ENCODE results near the gene CLCN7.
A peak's percentile ranks its signal among the peaks of the same experiment; 100 is the strongest.
"Not testable (repeated sequence)": the region's sequence is repeated elsewhere in the genome, so short reads cannot be mapped to it uniquely, and the experiment has no call there.

Gene CLCN7

DNA sequence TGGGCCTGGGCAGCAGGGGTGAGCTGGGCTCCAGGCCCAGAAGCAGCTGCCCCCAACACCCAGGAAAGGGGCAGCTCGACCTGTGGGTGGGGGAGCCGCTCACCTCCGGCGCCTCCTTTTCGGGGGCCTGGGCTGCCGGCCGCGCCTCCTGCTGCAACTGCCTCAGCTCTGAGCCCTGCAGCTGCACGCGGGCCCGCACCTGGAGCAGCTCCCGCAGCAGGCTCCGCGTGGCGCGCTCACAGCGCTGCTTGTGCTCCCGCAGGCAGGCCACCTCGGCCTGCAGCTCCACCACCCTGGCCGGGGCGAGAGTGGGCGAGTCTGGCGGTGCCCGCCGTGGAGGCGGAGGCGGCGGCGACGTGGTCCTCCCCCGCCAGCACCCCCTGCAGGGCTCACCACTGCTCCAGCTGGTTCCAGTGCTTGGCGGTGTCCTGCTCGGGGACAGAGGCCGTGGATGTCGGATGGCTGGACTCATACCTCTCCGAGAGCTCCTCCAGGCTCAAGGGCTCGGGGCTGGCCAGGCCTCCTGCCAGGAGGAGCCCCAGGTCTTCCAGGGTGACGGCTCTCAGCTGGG is 31.3 kb downstream of the CLCN7 start:
- no peak for DNase-seq

DNA sequence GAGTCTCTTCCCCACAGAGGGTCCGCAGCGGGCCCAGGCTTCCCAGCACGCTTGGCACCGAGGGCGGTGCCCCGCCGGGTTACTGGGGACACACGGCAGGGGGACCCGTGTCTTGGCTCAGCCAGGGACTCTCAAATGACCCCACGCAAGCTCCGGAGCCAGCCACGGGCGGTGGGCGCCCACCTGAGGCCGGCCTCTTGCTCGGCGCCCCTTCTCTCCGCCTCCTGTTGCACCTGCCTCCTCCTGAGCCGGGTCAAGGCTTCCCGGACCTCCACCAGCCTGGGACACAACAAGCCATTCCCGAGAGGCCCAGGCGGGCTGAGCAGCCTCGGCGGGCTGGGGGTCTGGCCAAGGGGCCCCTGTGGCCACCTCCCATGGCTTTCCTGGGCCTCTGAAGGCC is 32.1 kb downstream of the CLCN7 start:
- DNase-seq = no peak

DNA sequence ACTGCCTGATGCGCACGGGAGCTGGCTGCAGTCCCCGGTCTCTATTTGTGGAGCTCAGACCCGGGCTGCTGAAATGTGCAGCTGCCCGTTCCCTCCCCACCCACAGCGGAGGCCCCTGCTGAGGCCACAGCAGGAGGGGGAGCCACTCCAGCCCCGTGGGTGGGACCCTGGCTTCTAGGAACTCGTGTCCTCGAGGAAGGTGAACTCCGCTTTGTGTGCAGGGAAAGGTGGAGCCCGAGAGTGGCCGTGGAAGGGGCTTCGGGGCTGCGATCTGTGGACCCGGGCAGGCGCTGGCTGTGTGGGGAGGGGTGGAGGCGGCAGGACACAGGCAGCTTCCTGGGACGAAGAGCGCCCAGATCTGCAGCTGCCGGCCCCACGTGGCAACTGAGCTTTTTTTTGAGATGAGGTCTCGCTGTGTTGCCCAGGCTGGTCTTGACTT is 33.4 kb downstream of the CLCN7 start:
- no peak for DNase-seq

DNA sequence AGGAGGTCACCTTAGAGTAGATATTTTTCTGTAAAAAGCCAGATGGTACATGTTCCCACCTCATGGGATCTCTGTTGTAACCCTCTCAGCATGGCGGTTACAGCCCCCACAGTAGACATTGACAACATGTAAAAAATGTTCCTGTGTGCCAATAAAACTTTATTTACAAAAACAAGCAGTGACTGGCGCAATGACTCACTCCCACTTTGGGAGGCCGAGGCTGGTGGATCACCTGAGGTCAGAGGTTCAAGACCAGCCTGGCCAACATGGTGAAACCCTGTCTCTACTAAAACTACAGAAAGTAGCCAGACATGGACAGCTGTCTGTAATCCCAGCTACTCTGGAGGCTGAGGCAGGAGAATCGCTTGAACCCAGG is 35.1 kb downstream of the CLCN7 start:
- DNase-seq = not testable (repeated sequence)

DNA sequence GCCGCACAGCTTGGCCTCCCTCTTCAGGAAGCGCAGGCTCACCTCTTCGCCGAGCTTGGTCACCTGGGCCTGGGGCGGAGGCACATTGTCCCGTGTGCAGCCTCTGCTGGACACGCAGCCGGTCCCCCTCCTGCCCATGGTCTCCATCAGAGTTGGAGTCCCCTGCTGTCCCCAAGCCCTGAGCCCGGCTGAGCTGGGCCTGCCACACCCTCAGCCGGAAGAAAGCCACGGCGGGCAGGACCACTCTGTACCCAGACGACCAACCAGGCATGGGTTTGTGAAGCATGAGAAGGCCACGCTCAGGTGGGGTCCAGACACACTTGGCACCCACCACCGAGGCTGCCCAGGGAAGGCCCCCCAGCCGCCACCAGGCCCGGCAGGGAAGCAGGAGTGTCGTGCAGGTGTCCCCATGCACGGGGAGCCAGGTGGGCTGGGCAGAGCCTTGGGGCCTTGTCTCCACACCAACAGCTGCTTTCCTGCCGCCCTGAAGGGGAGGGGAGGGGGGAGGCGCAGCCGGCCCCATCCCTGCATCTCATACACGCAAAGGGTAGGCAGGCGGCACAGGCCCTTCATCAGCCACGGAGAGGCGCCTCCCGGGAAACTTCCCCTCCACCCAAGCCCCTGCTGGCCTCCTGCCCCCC is 35.6 kb downstream of the CLCN7 start:
- DNase-seq = no peak

DNA sequence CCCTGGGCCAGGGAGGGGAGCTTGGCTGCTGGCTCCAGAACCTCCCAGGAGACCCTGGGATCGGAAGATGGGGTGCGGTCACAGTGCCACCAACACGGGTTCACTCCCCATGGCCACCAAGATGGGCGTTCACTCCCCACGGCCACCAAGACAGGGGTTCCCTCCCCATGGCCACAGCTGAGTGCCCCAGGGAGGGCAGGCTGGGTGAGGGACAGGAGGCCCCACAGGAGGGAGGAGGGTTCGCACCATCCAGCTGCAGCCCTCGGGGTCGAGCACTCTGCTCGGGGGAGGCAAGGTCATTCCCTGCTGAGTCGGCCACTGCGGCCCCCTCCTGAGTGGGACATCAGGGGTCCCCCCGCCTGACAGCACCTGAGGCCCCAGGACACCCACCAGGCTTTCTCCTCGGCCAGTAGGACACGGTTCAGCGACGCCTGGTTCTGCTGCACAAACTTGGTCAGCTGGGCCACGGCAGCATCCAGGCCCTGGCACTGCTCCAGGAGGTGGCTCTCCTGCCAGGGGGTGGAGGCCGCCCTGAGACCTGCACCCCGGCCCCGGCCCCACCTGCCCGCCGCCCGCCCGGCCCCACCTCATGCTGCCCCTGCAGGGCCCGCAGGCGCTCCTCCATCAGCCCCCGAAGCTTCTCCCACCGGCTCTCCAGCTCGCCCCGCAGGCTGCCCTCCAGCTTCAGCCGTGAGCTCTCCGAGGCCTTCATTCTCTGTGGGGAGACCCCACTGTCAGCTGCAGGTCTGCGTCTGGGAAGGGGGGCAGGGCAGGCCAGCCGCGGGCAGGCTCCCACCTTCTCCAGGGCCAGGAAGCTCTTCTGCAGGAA is 36.4 kb downstream of the CLCN7 start:
- DNase-seq = no peak

DNA sequence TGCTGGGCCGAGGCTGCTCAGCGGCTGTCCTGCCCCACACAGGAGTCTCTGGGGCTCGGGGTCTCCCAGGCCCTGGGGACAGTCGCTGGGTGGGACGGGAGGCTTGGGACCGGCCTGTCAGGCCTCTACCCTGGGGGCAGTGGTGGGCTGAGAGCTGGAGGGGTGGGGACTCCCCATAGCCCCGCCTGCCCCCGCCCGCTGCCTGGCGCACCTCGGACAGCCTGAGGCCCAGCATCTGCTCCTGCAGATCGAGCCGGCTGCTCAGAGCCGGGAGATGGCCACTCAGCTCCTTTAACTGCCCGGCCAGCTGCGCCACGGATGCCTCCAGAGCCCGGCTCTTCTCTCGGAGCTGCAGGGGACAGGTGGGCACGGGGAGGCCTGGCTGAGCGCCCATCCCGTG is 37.2 kb downstream of the CLCN7 start:
- DNase-seq = no peak

DNA sequence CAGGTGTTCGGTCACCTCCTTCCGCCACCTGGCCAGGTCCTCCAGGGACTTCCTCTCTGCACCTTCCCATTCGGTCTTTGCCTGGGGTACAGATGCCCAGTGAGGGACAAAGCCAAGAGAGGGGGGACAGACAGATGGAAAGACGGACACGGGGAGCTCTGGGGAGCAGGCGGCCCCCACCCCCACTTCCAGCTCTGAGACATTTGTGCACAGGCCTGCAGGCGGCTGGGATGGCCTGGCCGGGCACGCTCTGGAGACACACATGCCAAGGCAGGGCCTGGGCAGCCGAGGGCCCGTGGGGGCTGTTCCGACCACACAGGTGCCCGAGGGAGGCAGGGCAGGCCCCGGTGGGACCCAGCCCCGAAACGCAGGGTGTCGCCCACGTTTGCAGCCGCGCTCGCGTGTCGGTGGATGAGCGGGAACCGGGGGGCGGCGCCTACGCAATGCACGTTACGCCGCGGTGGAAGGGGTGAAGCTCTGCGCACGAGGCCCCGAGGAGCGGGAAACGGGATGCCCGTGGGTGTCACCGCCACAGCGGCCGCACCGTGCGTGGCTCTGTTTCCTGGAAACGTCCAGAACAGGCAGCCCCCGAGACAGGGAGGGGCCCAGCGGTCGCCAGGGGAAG is 38.0 kb downstream of the CLCN7 start:
- DNase-seq = no peak

DNA sequence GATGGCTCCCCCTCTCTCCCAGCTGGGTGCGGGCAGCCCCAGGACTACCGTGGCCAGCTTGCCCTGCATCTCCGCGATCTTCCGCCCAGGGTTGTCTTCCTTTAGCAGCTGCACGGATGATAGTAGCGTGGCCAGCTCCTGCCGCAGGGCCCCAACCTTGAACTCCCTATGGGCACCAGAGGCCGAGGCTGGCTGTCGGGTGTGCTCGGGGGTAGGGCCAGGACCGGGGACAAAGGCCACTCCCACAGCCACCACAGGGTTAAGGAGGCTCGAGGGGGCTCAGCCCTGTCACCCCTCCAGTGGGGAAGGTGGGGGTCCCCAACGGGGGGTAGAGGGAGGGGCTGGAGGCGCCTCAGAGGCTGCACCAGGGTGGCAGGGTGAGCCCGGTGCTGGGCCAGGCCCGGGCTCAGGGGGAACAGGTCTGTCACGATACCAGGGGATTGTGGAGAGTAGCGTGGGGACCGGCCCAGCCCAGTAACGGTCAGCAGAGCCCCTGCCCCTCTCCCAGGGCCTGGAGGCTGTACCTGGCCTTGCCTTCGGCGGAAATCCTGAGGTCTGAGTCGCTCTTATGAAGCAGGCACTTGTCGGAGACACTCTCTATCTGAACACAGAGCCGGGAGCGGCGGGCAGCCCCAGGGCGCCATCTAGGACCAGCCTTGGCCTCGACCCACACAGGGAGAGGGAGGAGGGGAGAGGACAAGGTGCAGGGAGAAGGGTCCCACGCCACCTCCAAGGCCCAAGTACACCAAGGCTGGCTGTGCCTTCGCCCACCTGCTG is 38.7 kb downstream of the CLCN7 start:
- DNase-seq = no peak

DNA sequence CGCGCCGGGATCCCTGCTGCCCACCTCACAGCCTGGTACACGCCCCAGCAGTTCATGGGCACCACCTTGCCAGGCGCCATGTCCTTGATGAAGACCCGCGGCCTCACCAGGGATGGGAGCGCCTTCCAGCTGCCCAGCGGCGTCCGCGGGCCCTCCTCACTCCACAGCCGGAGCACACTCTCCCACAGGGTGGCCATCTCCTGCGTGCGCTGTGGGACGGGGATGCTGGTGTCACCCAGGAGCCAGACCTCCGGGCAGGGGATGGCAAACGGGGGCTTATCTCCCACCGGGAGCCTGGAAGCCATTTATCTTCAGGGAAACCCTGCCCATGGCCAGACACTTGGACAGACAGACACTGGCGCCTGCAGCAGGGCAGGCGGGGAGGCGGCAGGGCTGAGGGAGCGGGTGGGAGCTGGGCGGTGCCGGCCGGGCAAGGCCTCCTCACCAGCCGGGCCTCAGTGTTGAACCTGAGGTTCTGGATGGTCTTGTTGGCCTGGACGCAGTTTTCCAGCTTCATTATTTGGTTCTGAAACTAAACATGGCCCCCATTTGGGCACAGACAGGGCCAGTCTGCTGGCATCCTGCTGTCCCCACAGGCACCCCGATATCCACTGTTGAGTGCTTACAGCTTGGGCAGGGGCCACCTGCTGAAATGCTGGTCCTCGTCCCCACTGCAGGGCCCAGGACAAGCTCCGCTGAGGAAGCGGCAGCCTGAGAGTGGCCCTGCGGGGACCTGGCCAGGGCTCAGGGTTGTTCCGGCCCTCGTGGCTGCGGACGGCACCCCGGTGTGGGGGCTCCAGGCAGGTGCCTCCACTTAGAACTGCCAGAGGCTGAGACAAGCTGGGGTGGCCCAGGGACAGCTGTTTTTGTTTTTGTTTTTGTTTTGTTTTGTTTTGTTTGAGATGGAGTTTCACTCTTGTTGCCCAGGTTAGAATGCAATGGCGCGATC is 39.9 kb downstream of the CLCN7 start:
- DNase-seq = no peak

DNA sequence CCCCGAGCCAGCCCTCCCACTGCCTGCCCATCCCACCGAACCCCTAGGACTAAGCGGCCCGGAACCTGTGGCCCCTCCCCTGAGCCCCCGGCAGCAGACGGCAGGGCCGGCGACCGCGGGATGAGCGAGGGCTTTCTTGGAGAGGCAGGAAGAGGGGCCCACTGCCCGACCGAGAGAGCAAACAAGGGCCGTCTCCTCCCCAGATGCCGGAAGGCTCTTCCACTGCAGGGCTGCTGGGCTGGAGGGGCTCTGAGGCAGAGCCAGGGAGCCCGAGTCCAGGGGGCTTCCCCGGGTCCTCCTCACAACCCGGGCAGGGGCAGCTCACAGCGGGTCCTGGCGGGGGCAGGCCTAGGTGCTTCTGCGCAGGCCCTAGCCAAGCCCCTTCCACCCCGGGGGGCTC is 41.1 kb downstream of the CLCN7 start:
- no peak for DNase-seq

DNA sequence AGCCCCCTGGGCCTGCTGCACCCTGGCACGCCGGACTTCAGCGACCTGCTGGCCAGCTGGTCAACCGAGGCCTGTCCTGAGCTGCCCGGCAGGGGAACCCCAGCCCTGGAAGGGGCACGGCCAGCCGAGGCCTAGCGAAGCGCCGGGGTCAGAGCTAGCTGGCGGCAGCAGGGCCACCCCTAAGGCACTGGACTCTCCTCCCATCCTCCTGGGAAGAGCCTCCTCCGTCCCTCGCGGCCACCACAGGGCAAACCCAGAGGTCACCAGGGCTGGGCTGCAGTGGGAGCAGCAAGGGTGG is 41.6 kb downstream of the CLCN7 start:
- no peak for DNase-seq

DNA sequence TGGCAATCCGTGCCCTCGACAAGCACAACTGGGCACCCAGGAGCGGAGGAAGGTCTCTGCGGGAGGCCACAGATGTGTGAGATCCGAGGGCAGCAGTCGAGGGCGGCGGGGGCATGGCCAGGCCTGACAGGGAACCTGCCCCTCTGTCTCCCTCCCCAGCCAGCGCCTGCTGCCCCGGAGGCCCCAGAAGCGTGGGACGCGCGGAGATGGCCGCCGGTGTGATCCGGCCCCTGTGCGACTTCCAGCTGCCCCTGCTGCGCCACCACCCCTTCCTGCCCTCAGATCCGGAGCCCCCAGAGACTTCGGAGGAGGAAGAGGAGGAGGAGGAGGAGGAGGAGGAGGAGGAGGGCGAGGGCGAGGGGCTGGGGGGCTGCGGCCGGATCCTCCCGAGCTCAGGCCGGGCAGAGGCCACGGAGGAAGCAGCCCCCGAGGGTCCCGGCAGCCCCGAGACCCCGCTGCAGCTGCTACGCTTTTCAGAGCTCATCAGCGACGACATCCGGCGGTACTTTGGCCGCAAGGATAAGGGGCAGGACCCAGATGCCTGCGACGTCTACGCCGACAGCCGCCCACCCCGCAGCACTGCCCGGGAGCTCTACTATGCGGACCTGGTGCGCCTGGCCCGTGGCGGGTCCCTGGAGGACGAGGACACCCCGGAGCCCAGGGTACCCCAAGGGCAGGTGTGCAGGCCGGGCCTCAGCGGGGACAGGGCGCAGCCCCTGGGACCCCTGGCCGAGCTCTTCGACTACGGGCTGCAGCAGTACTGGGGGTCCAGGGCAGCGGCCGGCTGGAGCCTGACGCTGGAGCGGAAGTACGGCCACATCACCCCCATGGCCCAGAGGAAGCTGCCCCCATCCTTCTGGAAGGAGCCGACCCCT is 42.2 kb downstream of the CLCN7 start:
- no peak for DNase-seq

DNA sequence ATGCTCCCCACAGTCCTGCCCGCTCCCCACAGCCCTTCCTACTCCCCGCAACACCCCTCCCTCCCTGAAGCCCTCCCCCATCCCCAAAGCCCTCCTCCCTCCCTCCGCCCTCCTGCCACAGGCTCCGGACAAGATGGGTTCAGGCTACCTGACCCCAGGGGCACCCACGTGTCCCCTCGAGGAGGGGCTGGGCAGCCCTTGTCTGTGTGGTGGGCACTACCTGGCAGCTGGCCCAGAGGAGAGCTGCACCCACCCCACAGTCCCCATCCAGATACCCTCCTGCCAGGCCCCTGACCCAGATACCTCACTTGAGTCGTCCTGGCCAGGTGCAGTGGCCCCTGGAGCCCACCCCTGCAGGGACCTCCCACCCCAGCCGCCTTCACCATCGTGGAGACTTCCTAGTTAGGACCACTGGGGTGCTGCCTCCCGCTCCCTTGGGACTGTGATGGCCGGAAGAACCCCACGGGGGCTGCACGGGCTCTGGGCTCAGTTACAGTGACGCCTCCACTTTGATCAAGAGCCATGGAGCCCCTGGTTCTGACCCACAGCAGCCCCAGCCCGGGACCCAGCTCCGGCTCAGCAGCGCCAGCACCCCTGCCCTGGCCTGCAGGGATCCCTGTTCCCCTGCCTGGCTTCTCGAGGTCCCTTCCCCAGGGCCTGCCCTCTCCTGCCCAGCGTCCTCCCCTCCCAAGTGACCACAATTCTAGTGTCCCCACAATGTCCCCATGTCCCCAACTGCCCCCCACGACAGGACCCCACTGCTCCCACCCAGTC is 43.1 kb downstream of the CLCN7 start:
- no peak for DNase-seq

DNA sequence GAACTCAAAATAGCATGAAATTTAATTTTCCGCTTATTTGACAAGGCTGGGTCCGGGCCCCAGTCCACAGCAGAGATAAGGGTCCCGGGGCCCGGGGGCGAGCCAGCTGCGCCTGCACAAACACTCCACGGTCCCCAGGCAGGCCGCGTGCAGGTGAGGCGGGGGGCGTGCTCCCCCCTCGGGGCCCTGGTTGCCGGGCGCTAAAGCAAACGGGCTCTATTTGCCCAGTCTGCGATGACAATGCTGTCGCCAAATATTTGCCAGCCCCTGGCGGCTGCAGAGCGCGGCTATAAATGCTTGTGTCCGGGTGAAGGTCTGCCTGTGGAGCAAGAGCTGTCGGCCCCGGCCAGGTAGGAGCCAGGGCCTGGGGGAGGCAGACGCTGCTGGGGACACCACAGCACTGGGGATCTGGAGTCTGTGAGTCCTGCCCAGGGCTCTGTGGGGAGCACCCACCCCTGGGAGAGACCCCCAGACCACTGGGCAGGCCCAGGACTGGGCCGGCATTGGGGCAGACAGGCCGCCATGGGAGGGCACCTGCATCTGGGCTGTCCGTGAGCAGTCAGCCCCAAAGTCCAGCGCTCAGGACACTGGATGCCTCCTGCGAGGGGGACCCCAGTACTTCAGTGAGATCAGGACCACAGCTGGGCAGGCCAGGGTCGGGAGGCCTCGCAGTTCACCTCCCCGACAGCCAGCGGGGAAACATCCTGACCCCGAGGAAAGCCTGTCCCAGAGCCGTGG is 43.9 kb downstream of the CLCN7 start, which contains the start of gene PERCC1:
Gene PERCC1 (plus strand): TSS at position 320 of the 738 bp plus-strand sequence. CDS start 1,516 bp downstream, outside the sequence.
- no peak for DNase-seq

DNA sequence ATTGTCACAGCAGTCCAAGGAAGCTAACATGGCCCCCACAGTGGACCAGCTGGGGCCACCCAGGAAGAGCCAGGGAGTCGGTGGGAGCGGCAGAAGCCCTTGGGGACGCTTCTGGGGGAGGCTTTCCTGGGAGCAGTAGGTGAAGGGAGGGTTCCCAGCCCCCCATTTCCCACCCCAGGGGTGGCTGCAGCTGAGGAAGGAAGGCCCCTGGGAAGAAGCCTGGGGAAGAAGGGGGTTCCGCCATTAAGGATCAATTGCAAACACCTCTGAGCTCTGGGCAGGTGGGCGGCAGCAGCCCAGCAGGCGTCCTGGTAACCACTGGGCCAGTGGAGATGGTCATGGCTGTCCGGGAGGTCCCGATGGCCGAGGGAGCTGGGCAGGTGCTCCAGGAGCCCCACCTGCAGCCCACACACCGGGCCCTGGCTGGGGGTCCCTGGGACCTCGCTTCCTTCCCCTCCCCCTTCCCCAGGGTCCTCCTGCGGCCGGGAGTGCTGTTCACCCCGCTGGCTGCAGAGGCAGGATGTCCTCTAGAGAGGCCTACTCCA is 44.5 kb downstream of the CLCN7 start:
- no peak for DNase-seq

DNA sequence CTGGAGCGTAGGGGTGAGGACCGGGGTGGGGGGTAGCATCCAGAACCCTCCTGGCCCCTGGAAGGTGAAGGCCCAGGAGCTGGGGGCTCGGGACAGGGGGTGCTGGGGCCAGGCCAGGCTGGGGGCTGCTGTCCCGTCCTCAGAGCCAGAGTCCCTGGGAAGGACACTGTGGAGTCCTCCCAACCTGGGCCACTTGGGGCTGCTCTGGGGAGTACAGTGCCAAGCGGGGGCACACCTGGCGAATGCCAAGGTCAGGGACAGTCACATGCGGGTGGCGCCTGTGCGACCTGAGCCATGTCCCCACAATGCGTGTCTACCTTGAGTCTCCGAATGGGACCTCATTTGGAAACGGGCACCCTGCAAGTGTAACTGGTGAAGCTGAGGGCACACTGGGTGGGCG is 45.2 kb downstream of the CLCN7 start:
- no peak for DNase-seq

DNA sequence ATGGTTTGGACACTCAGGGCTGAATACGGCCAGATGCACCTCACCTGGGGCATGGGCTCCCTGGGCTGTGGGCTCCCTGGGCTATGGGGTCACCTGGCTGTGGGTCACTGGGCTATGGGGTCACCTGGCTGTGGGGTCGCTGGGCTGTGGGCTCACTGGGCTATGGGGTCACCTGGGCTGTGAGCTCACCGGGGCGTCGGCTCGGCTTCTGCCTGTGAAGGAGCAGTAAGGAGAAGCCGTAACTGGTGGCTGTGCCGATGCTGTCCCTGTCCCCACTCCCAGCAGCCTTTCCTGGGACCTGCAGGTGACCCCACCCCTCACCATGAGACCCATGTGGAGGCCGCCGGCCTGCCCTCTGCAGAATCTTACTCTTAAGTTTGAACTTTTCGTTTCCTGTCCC is 45.8 kb downstream of the CLCN7 start:
- DNase-seq = no peak

DNA sequence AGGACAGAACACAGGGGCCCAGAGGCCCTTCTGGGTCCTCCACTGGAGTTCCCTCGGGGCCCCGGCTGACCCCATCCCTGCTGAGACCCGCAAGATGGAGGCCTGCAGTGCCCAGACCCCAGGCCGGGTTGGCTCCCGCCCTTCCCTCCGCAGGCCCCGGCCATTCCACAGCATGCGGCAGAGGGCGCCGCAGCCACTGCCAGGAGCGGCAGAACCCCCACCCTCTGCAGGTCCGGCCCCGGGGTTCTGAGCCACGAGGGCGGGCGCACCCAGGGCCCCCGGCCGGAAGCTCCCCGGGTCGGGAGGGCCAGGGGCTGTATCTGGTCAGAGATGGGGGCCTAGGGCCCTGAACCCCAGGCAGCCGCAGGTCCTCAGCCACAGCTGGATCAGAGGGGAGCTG is 46.3 kb downstream of the CLCN7 start:
- DNase-seq = peak; percentile 43
